Measurements from ENCODE around the gene ATG101.

The ATG101 gene

GRCh38 chr12:52042706-52043385 lies 26.9 kb upstream of the ATG101 start:
- DNase-seq = no peak

DNA sequence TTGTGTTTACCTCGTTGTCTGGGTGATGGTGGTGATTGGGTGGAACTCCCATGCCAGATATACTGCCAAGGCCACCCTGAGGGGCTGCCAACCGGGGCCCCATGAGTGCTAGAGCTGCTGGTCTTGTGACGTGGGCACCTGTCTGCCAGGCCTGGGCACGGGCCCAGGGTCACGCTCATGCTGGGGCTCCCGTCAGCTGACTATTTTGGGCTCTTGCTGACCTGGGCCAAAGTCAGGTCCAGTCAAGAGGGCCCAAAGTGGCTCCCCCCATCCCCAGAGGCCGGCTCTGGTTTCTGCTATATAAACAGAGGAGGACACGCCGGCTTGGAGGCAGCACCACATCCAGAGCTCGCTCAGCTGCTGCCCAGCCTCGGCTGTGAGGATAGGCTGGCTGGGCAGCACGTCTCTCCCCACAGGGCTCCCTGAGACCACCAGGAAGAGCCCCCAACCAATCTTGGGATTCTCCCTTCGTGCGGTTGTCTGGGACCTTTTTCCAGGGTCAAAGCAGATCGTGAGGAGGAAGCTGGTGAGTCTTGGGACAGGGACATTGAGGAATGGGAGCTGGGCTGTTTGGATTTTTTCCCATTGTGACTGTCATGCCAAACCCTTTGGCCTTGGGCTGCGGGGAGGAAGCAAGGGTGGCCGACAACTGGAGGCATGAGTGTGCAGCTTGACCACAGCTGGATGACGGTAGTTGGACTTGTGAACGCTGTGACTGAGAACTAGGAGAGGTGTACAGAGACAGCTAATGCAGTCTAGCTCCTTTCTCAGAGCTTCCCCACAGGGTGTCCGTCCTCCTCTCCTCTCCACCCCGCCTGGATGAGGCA lies 26.2 kb upstream of the ATG101 start:
- DNase-seq = no peak

DNA sequence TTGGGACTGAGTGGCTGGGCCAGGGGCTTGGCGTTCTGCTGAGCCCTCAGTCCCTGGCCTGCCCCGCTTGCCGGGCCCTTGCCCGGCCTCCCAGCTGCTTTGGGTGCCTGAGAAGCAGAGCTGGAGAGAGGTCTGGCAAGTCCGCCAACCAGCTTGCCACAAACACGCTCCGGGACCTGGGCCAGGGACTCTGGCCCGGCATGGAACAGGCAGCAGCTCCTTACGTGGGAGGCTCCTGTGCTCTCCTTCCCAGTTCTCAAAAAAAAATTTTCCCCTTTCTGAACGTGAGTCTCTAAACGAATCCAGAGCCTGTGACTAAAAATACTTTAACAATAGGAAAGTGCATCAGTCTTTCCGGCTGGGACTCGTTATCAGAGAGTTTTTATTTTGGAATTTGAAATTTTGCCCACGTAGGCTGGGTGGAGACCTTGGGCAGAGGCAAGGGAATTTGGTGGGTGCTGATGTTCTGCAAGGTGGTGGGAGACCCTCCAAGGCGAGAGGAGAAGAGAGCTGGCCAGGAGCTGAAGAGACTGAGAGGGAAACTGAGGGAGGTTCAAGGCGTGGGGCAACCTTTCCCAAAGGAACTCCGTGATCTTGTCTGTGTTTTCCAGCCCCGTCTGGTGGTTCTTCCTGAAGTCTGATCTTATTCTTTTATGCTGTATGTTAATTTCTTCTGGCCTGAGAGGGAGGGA lies 25.3 kb upstream of the ATG101 start:
- no peak for DNase-seq

DNA sequence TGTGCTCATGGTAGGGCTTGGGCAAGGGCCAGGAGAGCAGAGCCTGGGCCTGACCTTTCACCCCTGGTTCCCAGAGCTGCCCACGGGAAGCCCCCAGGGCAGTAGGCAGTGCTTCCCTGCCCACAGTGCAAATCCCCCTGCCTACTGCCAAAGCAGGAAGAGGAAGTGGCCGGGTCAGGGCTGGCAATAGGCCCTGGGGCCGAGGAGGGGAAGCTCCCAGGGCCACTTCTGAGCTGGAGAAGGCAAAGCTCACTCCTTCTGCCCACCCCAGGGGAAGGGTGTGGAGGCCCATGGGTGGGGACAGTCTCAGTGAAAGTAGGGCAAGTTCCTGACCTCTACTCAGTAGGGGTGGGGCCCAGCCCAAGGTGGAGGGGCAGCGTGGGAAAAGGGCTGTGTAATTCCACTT lies 24.0 kb upstream of the ATG101 start:
- no peak for DNase-seq

DNA sequence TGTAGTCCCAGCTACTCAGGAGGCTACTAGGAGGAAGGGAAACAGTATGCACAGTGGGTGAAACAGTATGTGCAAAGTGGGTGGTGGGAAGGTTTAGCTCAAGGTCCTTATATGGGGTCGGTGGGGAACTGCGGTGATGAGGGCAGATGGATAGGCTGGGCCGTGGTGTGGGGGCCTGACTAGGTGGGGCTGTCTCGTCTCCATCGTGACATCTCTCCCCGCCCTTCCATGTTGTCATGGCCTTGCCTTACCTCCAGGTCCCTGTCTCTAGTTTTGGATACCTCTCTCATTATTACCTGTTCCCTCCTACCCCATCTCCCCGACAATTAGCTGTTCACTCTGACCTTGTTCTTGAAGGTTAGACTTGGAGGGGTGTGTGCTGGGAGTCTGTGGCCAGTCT lies 22.9 kb upstream of the ATG101 start:
- no peak for DNase-seq

- DNase-seq = no peak
Measured at GRCh38 chr12:52049286-52049685, 20.5 kb upstream of the ATG101 start.

DNA sequence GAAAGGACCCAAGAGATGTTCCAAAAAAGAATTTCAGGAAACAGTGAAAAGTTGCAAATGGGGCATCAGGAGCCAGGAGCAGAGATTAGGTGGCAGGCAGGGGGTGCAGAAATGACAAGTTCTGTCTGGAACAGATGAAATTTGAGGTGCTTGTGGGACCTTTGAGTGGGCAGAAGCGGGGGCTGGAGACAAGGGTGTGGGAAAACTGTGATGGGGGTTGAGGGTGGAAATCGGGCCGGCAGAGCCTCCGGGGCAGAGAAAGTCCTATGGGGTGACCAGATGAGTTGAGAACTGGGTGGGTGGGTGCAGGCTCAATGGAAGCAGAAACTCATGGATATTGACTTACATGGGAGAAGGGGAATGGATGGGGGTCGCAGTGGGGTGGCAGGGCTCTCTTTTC lies 20.1 kb upstream of the ATG101 start:
- DNase-seq = no peak

GRCh38 chr12:52050116-52050757 lies 19.5 kb upstream of the ATG101 start:
- DNase-seq = no peak

GRCh38 chr12:52050758-52051541 lies 18.8 kb upstream of the ATG101 start, which contains the start of gene NR4A1:
Gene NR4A1, plus strand, starts transcription at chr12:52051442. Its CDS starts 2,887 bp downstream, at chr12:52054329.
- no peak for DNase-seq

DNA sequence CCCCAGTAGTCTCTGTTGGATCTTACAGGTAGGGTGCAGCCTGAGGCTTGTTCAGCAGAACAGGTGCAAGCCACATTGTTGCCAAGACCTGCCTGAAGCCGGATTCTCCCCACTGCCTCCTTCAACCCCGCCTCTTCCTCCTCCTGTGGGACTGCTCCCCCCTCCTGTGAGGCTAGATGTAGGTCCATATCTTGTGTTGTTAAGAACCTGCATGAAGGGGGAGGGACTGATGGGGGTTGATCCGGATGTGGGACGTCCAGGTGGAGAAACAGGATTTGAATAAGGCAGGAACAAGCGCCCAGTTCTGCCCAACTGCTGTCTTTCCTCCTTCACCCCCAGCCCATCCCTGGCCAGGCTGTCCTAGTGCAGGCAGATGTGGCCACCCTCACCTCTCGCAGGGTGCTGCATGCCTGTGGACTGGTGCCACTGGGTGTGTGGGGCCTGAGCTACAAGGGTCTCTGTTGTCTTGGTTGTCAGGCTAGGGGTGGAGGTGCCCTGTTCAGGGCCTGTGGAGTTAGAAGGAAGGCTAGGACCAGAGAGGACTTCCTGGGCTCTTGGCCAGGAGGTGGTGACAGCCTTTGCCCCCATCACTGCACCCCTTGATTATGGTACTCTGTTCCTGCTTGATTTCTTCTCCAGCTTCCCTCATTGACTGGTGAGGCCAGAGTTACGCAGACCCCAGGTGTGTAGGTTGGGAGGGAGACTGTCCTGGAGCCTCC lies 17.2 kb upstream of the ATG101 start:
- DNase-seq = no peak

DNA sequence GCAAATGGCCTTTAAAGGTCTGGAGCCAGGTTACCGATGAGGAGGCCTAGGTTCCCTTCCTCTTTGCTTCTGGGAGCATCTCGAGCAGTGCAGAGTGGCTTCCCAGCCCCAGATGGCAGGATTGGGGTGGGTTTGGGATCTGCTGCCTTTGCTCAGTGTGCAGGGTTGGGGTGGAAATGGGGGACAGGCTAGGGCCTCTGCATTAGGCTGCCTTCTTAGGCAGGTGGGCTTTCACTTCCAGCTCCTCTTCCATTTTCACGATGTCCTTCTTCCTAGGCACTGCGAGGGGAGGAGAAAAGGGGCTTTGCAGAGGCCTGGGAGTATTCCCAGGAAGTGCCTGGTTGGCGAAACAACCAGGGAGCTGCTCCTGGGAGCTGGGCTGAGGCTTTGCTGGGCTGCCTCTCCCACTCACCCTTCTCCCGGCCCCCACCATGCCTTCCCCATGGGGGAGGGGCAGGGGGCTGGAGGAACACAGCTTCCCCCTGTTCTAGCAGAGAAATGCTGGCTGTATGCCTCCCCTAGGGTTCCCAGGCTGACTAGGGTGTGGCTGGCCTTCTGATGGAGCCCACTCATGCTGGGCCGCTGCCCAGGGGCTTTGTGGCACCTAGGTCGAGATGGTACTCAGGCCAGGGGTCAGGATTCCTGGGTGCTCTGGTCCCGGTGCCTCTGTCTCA lies 16.1 kb upstream of the ATG101 start:
- DNase-seq = no peak

GRCh38 chr12:52054231-52054832 lies 15.4 kb upstream of the ATG101 start:
- DNase-seq = no peak

GRCh38 chr12:52054833-52055730 lies 14.7 kb upstream of the ATG101 start:
- DNase-seq = no peak

- DNase-seq = no peak
Measured at GRCh38 chr12:52055731-52056711, 13.8 kb upstream of the ATG101 start.

- no peak for DNase-seq
Measured at GRCh38 chr12:52056801-52057637, 12.8 kb upstream of the ATG101 start.

- DNase-seq = no peak
Measured at GRCh38 chr12:52057638-52058576, 11.9 kb upstream of the ATG101 start.
